ENCODE results near the gene SHOC1.

GRCh38 chr9:111795557-111795839 lies 761 bp upstream of the SHOC1 start:
- TF ChIP-seq POLR2A (IDR thresholded peaks at IDR 0.05; ENCODE audit: borderline replicate concordance, extremely low read depth, insufficient read depth, insufficient read length) = no peak
- TF ChIP-seq REST (IDR thresholded peaks at IDR 0.05; ENCODE audit: low read depth) = no peak
- TF ChIP-seq EZH2 (IDR thresholded peaks at IDR 0.05) = no peak
- no peak for TF ChIP-seq EGR1 (IDR thresholded peaks at IDR 0.05; ENCODE audit: low read depth)
- no peak for TF ChIP-seq RAD21 (IDR thresholded peaks at IDR 0.05; ENCODE audit: low read depth)
- no peak for TF ChIP-seq CTCF (IDR thresholded peaks at IDR 0.05 in 2 of 3, conservative IDR thresholded peaks at IDR 0.05 in 1 of 3; ENCODE audit: borderline replicate concordance in 1 of 3, insufficient read depth in 1 of 3, low read depth in 2 of 3, low read length in 2 of 3)
- TF ChIP-seq ZFX (IDR thresholded peaks at IDR 0.05) = no peak
- TF ChIP-seq ZNF274 (IDR thresholded peaks at IDR 0.05; ENCODE audit: low read depth, low read length) = no peak
- TF ChIP-seq MAX (IDR thresholded peaks at IDR 0.05) = no peak
